Neural cell (in vitro differentiated cells): ENCODE data around the gene LHPP.

Source experiments
- CTCF ChIP-seq: fragments of 450-650 bp; IDR thresholded peaks from 2 replicates; pipeline ENCODE4 v1.5.1; 2014; ENCODE audit warnings: antibody characterized with exemption, mild to moderate bottlenecking, moderate library complexity; ENCODE audit not compliant: poor library complexity, severe bottlenecking
- EP300 ChIP-seq: fragments of 450-650 bp; conservative IDR thresholded peaks from 2 replicates; pipeline ENCODE4 v1.6.1; 2014; ENCODE audit warnings: antibody characterized with exemption, mild to moderate bottlenecking, moderate library complexity; ENCODE audit not compliant: poor library complexity, severe bottlenecking
- EZH2 ChIP-seq: fragments of 200-600, 300-800 bp; shearing (Covaris generic), sonication (generic); IDR thresholded peaks from 2 replicates; pipeline ENCODE4 v1.6.1; 2014; ENCODE audit warnings: antibody characterized with exemption, low read length, borderline replicate concordance, mild to moderate bottlenecking; ENCODE audit not compliant: insufficient read depth, poor library complexity, severe bottlenecking
- MXI1 ChIP-seq: fragments of 450-650 bp; conservative IDR thresholded peaks from 2 replicates; pipeline ENCODE4 v1.6.1; 2014; ENCODE audit warnings: antibody characterized with exemption, mild to moderate bottlenecking; ENCODE audit not compliant: poor library complexity, severe bottlenecking
- POLR2AphosphoS5 ChIP-seq: IDR thresholded peaks from 2 replicates; pipeline ENCODE4 v1.6.1; 2012
- RAD21 ChIP-seq: fragments of 450-650 bp; conservative IDR thresholded peaks from 2 replicates; pipeline ENCODE4 v1.6.1; 2014; ENCODE audit warnings: antibody characterized with exemption, mild to moderate bottlenecking, moderate library complexity
- REST ChIP-seq: IDR thresholded peaks from 2 replicates; pipeline ENCODE4 v1.6.1; 2012; ENCODE audit warnings: borderline replicate concordance
- SMC3 ChIP-seq: fragments of 450-650 bp; conservative IDR thresholded peaks from 2 replicates; pipeline ENCODE4 v1.6.1; 2014; ENCODE audit warnings: antibody characterized with exemption, mild to moderate bottlenecking, moderate library complexity; ENCODE audit not compliant: poor library complexity
- TAF1 ChIP-seq: IDR thresholded peaks from 2 replicates; pipeline ENCODE4 v1.6.1; 2012; ENCODE audit warnings: low read depth

- no peak for TF ChIP-seq CTCF
- no peak for TF ChIP-seq EZH2
- TF ChIP-seq TAF1 = no peak
- TF ChIP-seq SMC3 = no peak
- no peak for TF ChIP-seq MXI1
- no peak for TF ChIP-seq EP300
- TF ChIP-seq REST = no peak
- TF ChIP-seq RAD21 = no peak
- no peak for TF ChIP-seq POLR2AphosphoS5
These were observed 161.4 kb downstream of the LHPP start for GRCh38 chr10:124622866-124623536.
